Activated CD8-positive, alpha-beta memory T cell treated with anti-CD3 and anti-CD28 coated beads, Interleukin-2, amount 50 U/mL, for 24 hours (primary cell): ENCODE data around the gene LAMB1.
"Not testable (repeated sequence)": the region's sequence is repeated elsewhere in the genome, so short reads cannot be mapped to it uniquely, and the experiment has no call there.

Experiments
- DNase-seq: peaks from one replicate; pipeline ENCODE4 v3.0.0-alpha.2; 2020; ENCODE audit errors: extremely low read depth

The LAMB1 gene

DNA sequence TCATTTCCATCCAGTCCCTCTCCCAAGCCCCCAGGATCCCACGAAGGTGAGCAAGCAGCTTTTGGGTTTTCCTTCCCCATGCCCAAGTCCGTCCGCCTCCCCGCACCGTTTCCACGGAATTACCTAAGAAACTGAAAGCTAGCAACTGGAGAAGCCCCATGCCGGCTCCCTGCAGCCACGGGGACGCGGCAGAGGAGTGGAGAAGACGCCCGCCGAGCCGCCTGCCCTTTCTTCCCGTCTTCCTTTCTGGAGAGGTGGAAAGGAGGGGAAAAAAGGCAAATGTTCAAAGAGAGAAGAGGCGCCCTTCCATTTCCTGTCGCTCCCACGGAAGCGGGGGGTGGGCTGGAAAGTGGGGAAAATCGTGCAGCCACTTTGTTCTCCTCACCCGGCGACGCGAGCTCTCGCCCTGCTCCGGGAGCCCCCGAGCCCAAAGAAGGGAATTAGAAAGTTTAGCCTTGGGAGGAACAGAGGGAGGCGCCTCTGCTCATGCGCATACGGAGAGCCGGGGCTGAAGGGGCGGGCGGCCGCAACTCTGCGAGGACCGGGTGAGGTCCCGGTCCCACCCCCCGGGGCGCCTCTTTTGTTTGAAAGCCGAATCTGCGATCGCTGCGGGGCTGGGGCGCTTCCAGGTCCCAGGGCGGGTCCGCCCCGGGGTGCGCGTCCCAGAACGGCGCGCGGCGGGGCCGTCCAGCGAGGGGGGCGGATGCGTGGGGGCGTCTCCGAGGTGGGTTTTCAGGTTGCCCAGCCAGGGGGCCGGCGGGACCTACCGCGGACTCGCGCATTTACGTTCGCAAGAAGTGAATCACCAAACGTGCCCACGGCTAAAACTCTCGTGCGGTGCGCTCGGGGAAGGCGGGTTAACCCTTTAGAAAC is at the start of gene LAMB1:
Gene LAMB1 (minus strand): TSS at position 436 of the 873 bp plus-strand sequence. CDS start 276 bp downstream, at position 160.
- no peak for DNase-seq

DNA sequence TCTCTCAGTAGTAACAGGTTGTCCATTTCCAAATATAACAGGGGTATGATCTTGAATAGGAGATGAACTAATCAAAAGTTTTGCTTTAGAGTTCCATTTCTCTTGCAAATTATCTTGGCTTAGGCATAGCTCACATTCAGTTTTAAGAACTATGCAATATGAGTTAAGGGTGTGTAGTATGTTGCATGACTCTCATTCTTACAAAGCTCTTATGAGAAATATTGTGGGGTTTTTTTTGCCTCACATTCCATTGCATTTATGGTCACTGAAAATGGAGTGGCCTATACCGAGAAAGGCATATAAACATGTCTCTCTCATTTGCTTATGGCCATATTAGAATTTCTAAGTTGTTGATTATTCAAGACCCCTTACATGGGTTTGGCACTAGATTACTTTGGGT is 48.5 kb upstream of the LAMB1 start:
- no peak for DNase-seq

DNA sequence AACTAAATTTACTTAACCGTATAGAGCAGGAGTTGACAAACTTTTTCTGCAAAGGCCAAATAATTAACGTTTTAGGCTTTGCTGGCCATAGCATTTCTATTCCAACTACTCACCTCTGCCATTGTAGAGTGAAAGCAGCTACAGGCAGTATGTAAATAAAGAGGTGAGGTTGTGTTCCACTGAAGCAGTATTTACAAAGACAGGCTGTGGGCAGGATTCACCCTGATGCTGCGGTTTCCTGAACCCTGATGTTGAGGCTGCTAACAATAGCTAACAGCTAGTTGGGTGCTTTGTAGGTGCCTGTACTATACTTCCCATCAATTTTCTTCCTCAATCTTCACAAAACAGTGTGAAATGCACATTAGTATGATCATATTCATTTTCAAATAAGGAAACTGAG is 47.0 kb upstream of the LAMB1 start:
- no peak for DNase-seq

DNA sequence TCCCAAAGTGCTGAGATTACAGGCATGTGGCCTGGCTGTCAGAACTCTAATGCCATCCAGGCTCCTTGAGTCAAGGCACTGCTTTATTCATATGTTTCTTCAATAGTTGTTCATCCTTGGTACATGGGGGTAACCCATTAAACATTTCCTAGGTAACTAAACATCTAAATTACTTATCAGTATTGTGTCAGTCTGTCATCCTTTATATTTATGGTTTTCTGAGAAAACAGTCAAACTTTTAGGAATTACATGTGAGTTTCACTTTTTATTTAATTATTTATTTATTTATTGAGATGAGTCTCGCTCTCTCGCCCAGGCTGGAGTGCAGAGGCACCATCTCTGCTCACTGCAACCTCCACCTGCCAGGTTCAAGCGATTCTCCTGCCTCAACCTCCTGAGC is 45.5 kb upstream of the LAMB1 start:
- no peak for DNase-seq

DNA sequence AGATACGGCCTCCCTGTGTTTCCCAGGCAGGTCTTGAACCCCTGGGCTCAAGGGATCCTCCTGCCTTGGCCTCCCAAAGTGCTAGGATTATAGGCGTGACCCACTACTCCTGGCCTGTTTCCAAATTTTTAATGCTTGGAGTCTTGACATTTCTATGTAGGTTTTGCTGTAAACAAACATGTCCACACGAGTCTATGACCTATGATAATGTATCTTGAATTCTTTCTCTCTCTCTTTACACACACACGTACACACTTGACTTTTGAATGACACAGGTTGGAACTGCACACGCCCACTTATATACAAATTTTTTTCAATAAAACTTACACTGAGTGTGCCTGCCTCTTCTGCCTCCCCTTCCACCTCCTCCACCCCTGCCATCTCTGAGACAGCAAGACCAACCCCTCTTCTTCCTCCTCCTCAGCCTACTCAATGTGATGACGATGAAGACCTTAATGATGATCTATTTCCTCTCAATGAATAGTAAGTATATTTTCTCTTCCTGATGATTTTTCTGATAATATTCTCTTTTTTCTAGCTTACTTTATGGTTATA is 44.1 kb upstream of the LAMB1 start:
- DNase-seq, result no peak

DNA sequence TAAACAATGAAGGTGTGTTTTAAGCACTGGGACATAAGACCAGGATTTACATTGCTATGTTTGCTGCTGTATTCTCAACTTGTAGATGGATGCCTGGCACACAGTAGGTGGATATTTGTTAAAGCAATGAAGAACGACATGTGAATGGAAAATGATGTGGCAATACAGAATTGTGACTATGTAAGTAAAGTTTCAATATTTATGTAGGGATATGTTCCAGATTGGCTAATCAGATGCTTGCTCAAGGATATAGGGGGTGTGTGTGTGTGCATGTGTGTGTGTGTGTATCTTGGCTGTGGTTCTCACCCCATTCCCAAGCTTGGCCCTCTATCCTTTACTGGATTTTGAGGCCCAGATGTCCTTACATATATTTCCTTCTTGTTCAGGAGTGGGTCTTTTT is 42.7 kb upstream of the LAMB1 start:
- no peak for DNase-seq

DNA sequence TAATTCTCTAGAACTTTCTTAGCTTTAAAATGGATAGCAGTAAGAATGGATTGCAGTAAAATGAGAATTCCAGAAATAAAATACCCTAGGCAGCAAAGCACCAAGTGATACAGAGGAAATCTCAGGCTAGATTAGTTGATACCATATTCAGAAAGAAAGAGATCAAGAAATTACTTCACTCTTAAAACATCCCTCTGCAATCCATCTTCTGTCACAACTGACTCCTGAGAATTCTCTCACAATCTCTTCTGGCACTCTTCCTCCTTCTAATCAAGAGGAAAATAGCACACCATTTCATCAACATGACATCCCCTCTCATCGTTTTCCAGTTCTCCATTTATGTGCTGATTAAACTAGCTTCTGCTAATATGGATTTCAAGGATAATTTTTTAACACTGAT is 42.2 kb upstream of the LAMB1 start:
- DNase-seq, result no peak

DNA sequence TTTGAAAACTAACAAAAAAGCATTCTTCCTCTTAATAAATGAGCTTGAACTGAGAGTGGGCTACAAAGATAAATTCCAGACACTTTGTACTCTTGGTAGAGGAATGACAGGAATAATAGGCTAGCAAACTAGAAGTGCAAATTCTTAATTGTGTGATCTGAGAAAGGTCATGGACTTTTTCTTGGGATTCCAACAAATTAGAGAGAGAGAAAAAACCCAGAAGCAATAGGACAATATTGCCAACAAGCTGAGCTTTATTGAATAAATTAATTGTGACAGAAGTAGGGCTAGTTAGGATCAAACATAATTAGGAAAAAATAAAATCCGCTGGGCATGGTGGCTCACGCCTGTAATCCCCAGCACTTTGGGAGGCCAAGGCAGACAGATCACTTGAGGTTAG is 41.4 kb upstream of the LAMB1 start:
- DNase-seq, result no peak

DNA sequence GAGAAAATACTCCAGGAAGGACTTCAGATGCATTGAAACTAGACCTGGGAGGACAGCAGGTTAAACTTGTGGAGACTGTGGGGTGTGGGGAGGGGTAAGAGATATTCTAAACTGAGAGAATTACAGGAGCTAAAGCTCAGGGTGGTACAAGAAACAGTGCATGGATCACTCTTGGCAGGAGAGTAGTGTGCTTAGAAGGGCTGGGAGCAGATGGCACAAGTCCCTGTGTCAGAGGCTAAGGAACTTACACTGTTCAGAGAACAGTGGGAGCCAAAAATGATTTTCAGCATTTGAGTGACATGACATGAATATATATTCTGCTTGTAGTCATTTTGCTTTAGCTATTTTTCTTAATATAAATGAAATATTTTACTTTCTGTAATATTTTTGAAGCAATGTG is 36.0 kb upstream of the LAMB1 start:
- DNase-seq, result no peak

DNA sequence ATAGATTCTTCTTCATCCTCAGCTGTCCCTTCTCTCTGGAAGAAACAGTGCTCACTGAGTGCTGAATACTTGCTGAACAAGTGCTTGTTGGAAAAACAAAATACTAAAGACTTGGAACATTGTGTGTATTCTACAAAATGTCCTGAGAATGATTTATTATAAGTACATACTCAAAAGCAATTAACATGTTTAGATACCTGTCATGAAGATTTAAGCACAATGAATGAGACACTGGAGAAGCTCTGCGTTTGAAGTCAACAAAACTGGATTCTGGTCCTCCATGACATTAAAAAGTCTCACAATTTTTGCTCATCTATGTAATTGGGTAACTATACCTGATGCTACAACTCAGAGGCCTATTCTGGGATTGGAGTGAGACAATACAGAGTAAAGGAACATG is 34.8 kb upstream of the LAMB1 start:
- no peak for DNase-seq

DNA sequence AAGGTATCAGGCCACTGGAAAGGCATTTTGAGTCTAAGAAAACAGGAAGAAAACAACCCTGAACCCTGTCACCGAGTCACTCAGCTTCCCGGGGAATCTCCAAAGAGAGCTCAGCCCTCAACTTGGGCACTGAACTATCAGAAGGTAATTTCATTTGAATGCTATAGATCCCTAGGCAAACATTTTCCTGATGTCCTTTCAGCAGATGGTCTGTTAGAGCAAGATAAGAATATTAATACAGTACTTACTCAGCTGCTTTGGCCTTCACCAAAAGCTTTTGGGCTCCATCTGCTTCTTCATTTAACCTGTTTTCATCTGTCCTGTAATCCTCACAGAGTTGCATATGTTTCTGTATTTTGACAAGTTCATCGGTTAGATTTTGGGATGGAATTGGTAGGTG is 34.2 kb upstream of the LAMB1 start:
- DNase-seq, result no peak

DNA sequence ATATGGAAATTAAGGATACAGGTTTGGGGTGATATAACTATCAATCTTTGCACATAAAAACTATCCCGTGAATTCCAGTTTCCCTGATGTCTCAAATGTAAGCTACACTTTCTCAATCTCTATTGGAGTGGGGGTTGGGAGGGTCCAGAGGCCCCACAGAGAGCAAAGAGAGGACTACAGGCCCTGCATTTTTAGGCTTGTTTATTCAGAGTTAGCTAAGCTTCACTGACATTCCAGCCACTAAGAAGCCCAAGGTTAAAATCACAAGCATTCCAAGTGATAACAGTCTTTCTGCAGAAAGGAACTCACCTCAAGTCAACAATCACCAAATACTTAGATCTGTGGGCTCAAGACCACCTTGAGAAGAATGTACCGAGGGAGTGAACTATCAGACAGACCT is 31.6 kb upstream of the LAMB1 start:
- DNase-seq, result no peak

DNA sequence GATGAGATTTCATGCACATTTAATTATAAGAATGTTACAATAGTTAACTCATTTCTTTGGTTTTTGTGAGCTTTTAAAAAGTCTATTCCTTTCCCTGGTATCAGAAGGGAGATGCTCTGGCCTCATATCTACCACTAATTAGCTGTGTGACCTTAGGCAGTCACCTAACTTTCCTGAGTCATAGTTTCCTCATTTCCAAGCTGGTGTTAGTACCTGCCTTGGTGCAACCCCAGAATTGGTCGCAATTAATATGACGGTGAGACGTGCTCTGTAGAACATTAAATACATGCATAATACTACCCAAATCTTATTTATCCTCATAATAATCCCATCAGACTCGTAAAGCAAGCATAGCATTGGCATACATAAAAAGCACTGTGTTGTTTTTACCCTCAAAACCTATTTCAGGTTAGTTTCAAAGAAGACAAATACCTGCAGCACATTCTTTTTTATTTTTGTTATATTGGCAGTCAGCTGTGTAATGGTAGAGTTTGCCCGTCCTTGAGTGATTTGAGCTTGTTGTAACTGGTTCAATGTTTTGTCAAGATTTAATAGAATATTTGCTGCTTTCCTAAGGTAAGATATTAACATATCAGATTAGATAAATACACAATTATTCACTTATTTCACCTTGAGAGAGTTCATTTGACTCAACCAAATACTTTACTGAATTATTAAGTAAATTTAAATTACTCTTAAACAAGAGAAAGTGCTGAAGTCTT is 31.0 kb upstream of the LAMB1 start:
- DNase-seq, result no peak

DNA sequence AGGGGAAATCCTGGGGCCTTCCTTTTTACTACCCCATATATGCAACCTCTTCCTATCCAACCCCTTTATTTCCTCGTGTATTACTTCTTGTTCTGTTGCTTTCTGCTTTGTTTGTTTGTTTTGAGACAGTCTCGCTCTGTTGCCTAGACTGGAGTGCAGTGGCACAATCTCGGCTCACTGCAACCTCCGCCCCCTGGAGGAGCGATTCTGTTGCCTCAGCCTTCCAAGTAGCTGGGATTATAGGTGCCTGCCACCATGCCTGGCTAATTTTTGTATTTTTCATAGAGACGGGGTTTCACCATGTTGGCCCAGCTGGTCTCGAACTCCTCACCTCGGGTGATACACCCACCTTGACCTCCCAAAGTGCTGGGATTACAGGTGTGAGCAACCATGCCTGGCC is 30.3 kb upstream of the LAMB1 start:
- DNase-seq, result not testable (repeated sequence)

DNA sequence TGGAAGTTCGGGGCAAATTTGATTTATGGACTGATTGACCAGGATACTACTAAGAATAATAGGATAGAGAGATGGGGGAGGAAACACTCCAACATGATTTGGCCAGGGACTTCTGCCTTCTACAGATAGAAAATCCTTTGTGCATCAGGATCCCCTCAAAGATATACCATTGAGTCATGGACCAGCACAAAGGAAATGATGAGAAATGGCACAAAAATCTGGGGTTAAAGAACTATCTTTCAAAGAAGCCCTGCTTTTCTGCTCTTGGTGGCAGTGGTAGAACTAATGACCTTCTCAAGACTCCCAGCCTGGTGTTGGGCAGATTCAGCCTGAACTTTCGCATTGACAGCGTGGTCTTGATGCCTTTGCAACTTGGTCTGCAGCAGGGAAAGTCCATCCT is 27.6 kb upstream of the LAMB1 start:
- no peak for DNase-seq

DNA sequence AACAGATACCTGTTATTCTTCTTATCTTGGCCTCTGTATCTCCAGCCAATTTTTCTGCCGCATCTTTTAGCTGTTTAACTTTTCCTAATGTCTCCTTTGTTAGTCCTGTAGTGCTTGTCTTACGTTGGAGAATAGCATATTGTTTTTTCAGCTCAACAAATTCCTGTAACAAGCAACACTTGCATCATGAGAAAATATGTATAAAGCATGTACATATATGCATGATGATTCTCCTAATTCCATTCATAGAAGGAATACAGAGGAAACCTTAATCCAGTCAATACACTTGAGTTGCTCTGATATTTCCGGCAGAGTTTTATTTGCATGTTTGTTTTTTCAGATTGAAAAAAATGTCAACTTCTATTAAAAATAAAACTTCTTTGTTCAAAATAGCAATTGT is 26.1 kb upstream of the LAMB1 start:
- DNase-seq, result no peak

DNA sequence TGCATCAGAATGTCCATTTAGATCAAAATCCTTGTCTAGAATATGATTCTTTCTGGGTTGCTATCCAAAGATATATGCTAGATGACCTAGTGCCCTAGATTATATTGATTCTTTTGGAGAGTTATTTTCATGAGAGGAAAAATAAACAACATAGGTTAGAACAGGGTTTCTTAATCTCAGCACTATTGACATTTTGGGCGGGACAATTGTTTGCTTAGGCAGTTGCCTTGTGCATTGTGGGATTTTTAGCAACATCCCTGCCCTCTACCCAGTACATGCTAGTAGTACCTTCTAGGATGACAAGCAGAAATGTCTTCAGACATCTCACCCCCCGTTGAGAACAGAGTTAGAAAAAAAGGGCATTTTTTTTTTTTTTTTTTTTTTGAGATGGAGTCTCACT is 25.1 kb upstream of the LAMB1 start:
- no peak for DNase-seq

DNA sequence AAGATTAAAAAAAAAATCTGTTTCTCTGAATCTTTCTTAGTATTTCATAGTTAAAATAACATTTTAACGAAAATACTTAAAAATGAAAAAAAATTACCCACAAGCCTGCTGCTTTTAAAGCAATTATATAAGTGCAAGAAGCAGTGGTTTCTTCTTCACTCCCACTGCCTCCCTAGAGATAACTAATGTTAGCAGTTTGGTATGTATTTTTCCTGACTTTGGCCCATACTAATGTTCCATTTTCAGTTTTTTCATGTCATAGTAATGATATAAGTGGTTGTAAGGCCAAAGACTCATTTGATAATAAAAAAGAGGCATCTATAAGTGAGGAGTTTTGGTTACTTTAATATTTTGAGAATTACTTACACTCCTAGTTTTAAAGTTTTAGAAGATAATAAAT is 24.3 kb upstream of the LAMB1 start:
- no peak for DNase-seq

DNA sequence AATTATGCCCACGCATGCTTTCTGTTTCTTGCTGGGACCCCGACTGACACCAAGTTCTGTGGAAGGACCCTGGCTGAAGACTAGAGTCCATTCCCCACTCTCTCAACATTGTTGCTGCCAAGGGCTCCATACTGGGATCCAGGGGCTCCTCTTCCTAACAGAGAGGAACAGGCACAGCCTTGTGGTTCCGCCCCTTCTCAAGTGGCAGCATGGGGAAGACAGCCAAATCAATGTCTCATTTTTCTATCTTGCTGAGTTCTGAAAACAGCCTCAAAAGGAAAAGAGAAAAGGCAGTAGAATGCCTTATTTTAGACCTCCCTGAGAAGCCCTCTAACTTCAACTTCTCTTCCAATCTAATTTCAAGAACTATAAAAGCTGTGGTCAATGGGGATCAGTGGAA is 23.7 kb upstream of the LAMB1 start:
- DNase-seq, result no peak

DNA sequence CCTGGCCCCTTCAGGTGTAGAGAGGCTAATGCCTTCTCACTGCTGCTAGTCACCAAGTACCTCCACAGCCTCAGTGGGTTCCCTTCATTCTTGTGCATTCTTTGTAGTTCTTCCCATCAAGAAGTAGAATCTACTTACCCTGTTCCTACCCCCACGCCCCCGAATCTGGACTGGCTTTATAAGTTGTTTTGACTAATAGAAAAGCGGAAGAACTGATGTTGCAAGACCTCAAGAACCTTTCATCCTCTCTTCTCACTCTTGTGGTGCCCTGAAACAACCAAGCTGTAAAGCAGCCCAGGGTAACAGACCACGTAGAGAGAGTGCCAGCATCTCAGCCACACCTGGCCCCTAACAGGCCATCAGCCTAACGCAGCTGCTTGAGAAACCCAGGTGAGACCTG is 23.2 kb upstream of the LAMB1 start:
- DNase-seq, result no peak

DNA sequence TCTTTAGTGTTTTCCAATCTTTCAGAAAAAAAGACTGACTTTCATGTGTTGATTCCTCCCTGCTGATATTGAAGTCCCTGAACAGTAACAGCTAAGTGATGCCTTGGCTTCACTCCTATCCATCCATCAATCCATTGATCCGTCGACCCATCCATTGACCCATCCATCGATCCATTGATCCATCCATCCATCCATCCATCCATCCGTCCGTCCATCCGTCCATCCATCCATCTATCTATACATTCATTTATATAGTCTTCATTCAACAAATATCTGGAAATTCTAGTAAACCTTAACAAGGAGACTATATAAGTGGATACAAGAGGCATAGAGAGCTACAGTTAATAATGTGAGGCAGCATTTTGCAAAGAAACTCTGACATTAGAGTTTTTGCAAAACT is 21.6 kb upstream of the LAMB1 start:
- no peak for DNase-seq

DNA sequence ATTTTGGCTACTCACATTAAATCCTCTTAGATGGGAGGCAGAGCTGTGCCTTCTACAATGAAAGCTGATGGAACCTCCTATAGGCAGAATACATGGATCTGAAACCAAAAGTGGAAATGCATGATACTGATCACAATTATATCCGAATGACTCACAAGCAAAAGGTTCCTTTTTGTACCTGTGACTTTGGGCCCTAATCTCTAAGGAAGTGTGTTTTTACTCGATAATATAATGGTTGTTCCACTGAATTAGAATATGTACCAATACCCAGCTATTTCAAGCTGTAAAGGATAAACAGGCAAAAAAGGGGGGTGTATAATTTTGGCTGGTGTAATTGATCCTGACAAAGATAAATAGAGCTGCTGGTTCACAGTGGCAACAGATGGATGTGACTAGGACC is 17.6 kb upstream of the LAMB1 start:
- no peak for DNase-seq

DNA sequence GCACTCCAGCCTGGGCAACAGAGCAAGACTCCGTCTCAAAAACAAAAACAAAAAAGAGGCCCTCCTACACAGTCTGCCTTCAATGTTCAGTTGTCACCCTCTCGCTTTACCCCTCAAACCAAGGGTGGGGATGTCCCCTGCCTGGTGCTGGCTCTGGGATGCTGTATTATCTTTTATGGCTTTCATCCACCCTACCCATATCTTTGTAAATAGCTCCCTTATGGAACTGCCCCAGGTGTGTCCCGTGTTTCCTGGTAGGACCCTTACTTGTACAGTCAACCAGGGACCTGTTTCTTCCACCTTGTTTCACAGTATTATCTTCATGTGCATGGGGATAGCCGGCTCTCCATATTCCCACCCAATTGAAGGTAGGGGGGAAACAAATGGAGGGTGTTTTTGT is 15.7 kb upstream of the LAMB1 start:
- DNase-seq, result no peak
